ENCODE data around the gene STX1B. TPM values are rescaled to one million over a fixed set of nuclear protein-coding genes. Genes with fewer than 3 reads are reported as not detected.

STX1B gene
- total RNA-seq, 6 experiments from 2014 or later, result 6.7 to 9.9 (median 7.1) TPM

- TF ChIP-seq CTCF (IDR thresholded peaks at IDR 0.05), result peak; percentile 8
- peak; percentile 99 for DNase-seq
- Mint-ChIP-seq H3K9me3 (no peaks in the 10 kb centered on the region), H3K36me3 (ENCODE audit: low read depth) (peaks cover 10% of the 10 kb centered on the region; the same call in 1 of the 2 replicates), H3K4me1 (ENCODE audit: low read depth) (peaks cover 24% of the 10 kb centered on the region), H3K27me3 (ENCODE audit: insufficient read depth) (no peaks in the 10 kb centered on the region), H3K27ac (peak within 1 kb of the TSS; percentile 90), H3K4me3 (peak within 1 kb of the TSS; percentile 94)
These were observed 22.6 kb upstream of the STX1B start, which contains the start of gene STX4 for GRCh38 chr16:31032736-31033708. STX4 (plus strand) TSS chr16:31033558; CDS start chr16:31033806, 248 bp downstream.

- Mint-ChIP-seq H3K4me1 (ENCODE audit: low read depth) (peaks cover 24% of the 10 kb centered on the region), H3K27me3 (ENCODE audit: insufficient read depth) (no peaks in the 10 kb centered on the region), H3K27ac (no peak overlapping the region), H3K36me3 (ENCODE audit: low read depth) (peaks cover 10% of the 10 kb centered on the region; the same call in 1 of the 2 replicates), H3K9me3 (no peaks in the 10 kb centered on the region), H3K4me3 (no peak overlapping the region)
- no peak for DNase-seq
- no peak for TF ChIP-seq CTCF (IDR thresholded peaks at IDR 0.05)
These were observed 20.8 kb upstream of the STX1B start for GRCh38 chr16:31031276-31031675.

GRCh38 chr16:31029272-31029671 is 18.8 kb upstream of the STX1B start:
- Mint-ChIP-seq H3K27me3 (ENCODE audit: insufficient read depth) (peaks cover 2% of the 10 kb centered on the region; the same call in 1 of the 2 replicates), H3K36me3 (ENCODE audit: low read depth) (peaks cover 3% of the 10 kb centered on the region; the same call in 1 of the 2 replicates), H3K9me3 (no peaks in the 10 kb centered on the region), H3K4me1 (ENCODE audit: low read depth) (peaks cover 25% of the 10 kb centered on the region), H3K4me3 (no peak overlapping the region), H3K27ac (no peak overlapping the region)
- DNase-seq, result no peak
- TF ChIP-seq CTCF (IDR thresholded peaks at IDR 0.05), result no peak

GRCh38 chr16:31025339-31025738 is 14.9 kb upstream of the STX1B start:
- TF ChIP-seq CTCF (IDR thresholded peaks at IDR 0.05), result no peak

GRCh38 chr16:31023627-31024226 is 13.3 kb upstream of the STX1B start:
- H3K9me3 Mint-ChIP-seq, result no peaks in the 10 kb centered on the region
- H3K4me3 Mint-ChIP-seq, result no peak overlapping the region
- no peak overlapping the region for H3K27ac Mint-ChIP-seq
- DNase-seq, result no peak
- H3K4me1 Mint-ChIP-seq (ENCODE audit: low read depth), result peaks cover 8% of the 10 kb centered on the region; the same call in 1 of the 2 replicates
- H3K36me3 Mint-ChIP-seq (ENCODE audit: low read depth), result no peaks in the 10 kb centered on the region
- H3K27me3 Mint-ChIP-seq (ENCODE audit: insufficient read depth), result peaks cover 2% of the 10 kb centered on the region; the same call in 1 of the 2 replicates
- no peak for TF ChIP-seq CTCF (IDR thresholded peaks at IDR 0.05)

More at GRCh38 chr16:31025339-31025738, 14.9 kb upstream of the STX1B start:
- no peaks in the 10 kb centered on the region for H3K9me3 Mint-ChIP-seq
- peaks cover 8% of the 10 kb centered on the region; the same call in 1 of the 2 replicates for H3K4me1 Mint-ChIP-seq (ENCODE audit: low read depth)
- peaks cover 2% of the 10 kb centered on the region; the same call in 1 of the 2 replicates for H3K27me3 Mint-ChIP-seq (ENCODE audit: insufficient read depth)
- H3K4me3 Mint-ChIP-seq, result no peak overlapping the region
- H3K36me3 Mint-ChIP-seq (ENCODE audit: low read depth), result no peaks in the 10 kb centered on the region
- no peak for DNase-seq
- peak overlapping the region; percentile 8; the same call in 1 of the 2 replicates for H3K27ac Mint-ChIP-seq
